Osteocyte (in vitro differentiated cells): Measurements from ENCODE around the gene SH3BP2. TPM values are rescaled to one million over a fixed set of nuclear protein-coding genes. Genes with fewer than 3 reads are reported as not detected.

Experiments used
- DNase-seq: peaks from one replicate; pipeline ENCODE4 v3.0.0; 2021; ENCODE audit warnings: mixed read lengths; ENCODE audit not compliant: unreplicated experiment; ENCODE audit errors: extremely low spot score
- H3K27ac Mint-ChIP-seq: one replicate; pipeline ENCODE4 v1.8.0; 2021; ENCODE audit warnings: mild to moderate bottlenecking, mixed read lengths; ENCODE audit not compliant: unreplicated experiment
- H3K27me3 Mint-ChIP-seq: one replicate; pipeline ENCODE4 v1.8.0; 2021; ENCODE audit warnings: mixed read lengths; ENCODE audit not compliant: unreplicated experiment
- H3K36me3 Mint-ChIP-seq: one replicate; pipeline ENCODE4 v1.8.0; 2021; ENCODE audit warnings: mixed read lengths; ENCODE audit not compliant: unreplicated experiment
- H3K4me1 Mint-ChIP-seq: one replicate; pipeline ENCODE4 v1.8.0; 2021; ENCODE audit warnings: mixed read lengths; ENCODE audit not compliant: unreplicated experiment
- H3K4me3 Mint-ChIP-seq: one replicate; pipeline ENCODE4 v1.8.0; 2021; ENCODE audit warnings: mild to moderate bottlenecking, moderate library complexity, mixed read lengths; ENCODE audit not compliant: unreplicated experiment
- H3K9me3 Mint-ChIP-seq: one replicate; pipeline ENCODE4 v1.8.0; 2021; ENCODE audit warnings: mixed read lengths; ENCODE audit not compliant: unreplicated experiment
- CTCF ChIP-seq: fragments of 200-600 bp; sonication (generic); IDR thresholded peaks from 2 replicates; pipeline ENCODE4 v1.5.0; 2021; ENCODE audit warnings: antibody characterized with exemption, mild to moderate bottlenecking, moderate library complexity
- total RNA-seq: library from RNA; stranded (reverse); gene quantifications from 2 replicates; pipeline ENCODE4 v1.2.1, GENCODE V29; 2021

SH3BP2 gene
- total RNA-seq, 1 donor from 2014 or later, result 110 TPM

DNA sequence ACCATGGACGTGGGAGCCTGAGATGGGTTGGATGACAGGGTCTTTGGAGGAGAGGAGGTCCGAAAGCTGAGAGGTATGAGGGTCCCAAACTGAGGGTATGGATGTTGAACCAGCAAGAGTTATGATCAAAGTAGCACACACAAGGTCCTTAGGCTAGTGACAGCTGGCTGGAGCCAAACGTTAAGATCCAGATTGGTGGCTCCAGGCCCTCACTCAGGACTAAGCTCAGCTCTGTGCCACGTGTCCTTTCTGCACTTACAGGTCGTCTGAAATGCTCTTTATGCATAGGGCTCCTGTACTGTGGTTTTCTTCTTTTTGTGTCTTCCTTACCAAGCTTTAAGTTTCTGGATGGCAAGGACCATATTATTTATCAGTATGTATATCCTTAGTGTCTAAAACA, 86.1 kb downstream of the SH3BP2 start:
- Mint-ChIP-seq H3K4me1 (peaks cover 17% of the 10 kb centered on the region), H3K9me3 (no peaks in the 10 kb centered on the region), H3K27ac (peak overlapping the region; percentile 45), H3K36me3 (peaks cover 36% of the 10 kb centered on the region), H3K4me3 (no peak overlapping the region), H3K27me3 (no peaks in the 10 kb centered on the region)
- no peak for TF ChIP-seq CTCF
- DNase-seq, result no peak

GRCh38 chr4:2881431-2881830, 88.5 kb downstream of the SH3BP2 start:
- peaks cover 52% of the 10 kb centered on the region for H3K36me3 Mint-ChIP-seq
- peaks cover 16% of the 10 kb centered on the region for H3K4me1 Mint-ChIP-seq
- TF ChIP-seq CTCF, result no peak
- no peak overlapping the region for H3K4me3 Mint-ChIP-seq
- no peaks in the 10 kb centered on the region for H3K27me3 Mint-ChIP-seq
- H3K27ac Mint-ChIP-seq, result peak overlapping the region; percentile 68
- no peak for DNase-seq
- no peaks in the 10 kb centered on the region for H3K9me3 Mint-ChIP-seq

DNA sequence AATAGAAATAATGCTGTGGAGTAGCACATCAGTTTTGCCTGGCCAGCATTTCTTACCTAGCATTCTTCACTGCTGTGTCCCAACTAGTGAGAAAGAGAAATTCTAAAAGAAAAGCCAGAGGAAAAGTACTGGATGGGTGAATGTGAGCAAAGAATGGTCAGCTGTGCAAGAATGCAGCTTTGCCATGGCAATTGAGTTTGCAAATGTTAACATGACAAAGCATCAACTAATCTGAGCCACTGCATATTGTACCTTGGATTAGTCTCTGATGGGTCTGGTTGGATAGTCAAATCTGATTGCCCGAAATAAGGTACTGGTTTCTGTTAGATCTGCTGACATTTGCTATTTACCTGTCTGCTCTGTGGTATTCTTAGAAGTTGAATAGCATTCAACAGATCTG, 89.5 kb downstream of the SH3BP2 start:
- Mint-ChIP-seq H3K4me1 (peaks cover 16% of the 10 kb centered on the region), H3K27ac (peak overlapping the region; percentile 68), H3K36me3 (peaks cover 54% of the 10 kb centered on the region), H3K9me3 (no peaks in the 10 kb centered on the region), H3K4me3 (no peak overlapping the region), H3K27me3 (no peaks in the 10 kb centered on the region)
- DNase-seq, result no peak
- no peak for TF ChIP-seq CTCF

DNA sequence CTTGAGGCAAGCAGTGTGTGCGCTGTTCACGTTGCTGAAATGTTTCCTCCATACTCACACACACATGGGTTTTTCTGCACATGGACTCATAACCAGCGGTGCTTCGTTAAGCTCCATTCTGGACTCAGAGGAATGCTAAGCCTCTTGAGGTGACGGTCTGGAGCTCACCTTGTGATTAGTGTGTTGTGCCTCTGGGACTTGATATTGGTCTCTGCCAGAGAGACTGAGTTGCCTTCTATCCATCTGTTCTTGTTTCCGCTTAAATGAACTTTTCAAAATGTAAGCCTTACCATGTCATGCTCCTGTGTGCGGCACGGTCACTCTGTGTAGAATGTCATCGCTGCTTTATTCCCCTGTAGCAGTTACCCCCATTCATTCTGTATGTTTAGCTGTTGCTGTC, 93.3 kb downstream of the SH3BP2 start:
- TF ChIP-seq CTCF, result no peak
- H3K4me3 Mint-ChIP-seq, result no peak overlapping the region
- DNase-seq, result no peak
- no peaks in the 10 kb centered on the region for H3K9me3 Mint-ChIP-seq
- H3K4me1 Mint-ChIP-seq, result peaks cover 12% of the 10 kb centered on the region
- no peaks in the 10 kb centered on the region for H3K27me3 Mint-ChIP-seq
- no peak overlapping the region for H3K27ac Mint-ChIP-seq
- peaks cover 35% of the 10 kb centered on the region for H3K36me3 Mint-ChIP-seq

DNA sequence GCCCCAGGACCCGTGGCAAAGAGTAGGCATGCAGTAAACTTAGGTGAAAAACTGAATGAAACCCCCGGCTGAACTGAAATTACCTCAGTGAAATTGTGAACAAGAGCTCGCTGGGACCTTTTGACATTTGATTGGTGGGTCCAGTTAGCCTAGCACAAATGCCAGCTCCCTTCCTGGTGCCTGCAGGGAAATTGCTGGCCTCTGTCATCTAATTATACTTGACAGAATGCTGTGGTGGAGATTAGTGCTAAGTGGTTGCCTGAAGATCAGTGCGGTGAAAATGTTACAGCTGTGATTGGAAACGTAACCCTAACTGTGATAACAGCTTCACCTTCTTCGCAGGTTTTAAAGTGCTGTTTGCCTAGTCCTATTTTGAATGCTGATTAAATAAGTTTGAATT, 93.7 kb downstream of the SH3BP2 start:
- no peak for DNase-seq
- Mint-ChIP-seq H3K27me3 (no peaks in the 10 kb centered on the region), H3K4me3 (no peak overlapping the region), H3K27ac (no peak overlapping the region), H3K36me3 (peaks cover 35% of the 10 kb centered on the region), H3K4me1 (peaks cover 7% of the 10 kb centered on the region), H3K9me3 (no peaks in the 10 kb centered on the region)
- no peak for TF ChIP-seq CTCF
